BLaER1 treated with 17β-estradiol and CSF1 and Interleukin-3, amounts not matched to agents 10 nM and 100 nM (cell line): ENCODE results near the gene ETNPPL.

Source experiments
- H3K27ac ChIP-seq, 11 experiments: shearing (Covaris generic); formaldehyde crosslinking; 2 replicates each; pipeline ENCODE4 v1.8.1; 2022
- H3K27me3 ChIP-seq, 11 experiments: shearing (Covaris generic); formaldehyde crosslinking; 2 replicates each; pipeline ENCODE4 v1.8.1; 2022
- H3K36me3 ChIP-seq, 11 experiments: shearing (Covaris generic); formaldehyde crosslinking; 2 replicates each; pipeline ENCODE4 v1.8.1; 2022
- H3K4me1 ChIP-seq, 10 experiments: shearing (Covaris generic); formaldehyde crosslinking; 2 replicates each; pipeline ENCODE4 v1.8.1; 2022
- H3K4me2 ChIP-seq, 11 experiments: shearing (Covaris generic); formaldehyde crosslinking; 2 replicates each; pipeline ENCODE4 v1.8.1; 2022
- H3K4me3 ChIP-seq, 10 experiments: shearing (Covaris generic); formaldehyde crosslinking; 2 replicates each; pipeline ENCODE4 v1.8.1; 2022
- H3K9ac ChIP-seq, 11 experiments: shearing (Covaris generic); formaldehyde crosslinking; 2 replicates each; pipeline ENCODE4 v1.8.1; 2022
- H3K9me3 ChIP-seq, 11 experiments: shearing (Covaris generic); formaldehyde crosslinking; replicated peaks in 1 of 11; 2 replicates each; pipeline ENCODE4 v1.8.1; 2022
- H4K20me1 ChIP-seq, 11 experiments: shearing (Covaris generic); formaldehyde crosslinking; 2 replicates each; pipeline ENCODE4 v1.8.1; 2022
- Cebpa-rat ChIP-seq, 11 experiments: shearing (Covaris generic); IDR thresholded peaks; 2 replicates each; pipeline ENCODE4 v1.8.1; 2022

Gene ETNPPL

GRCh38 chr4:108787724-108788123 lies 24.9 kb upstream of the ETNPPL start:
- Histone ChIP-seq H3K4me1 (no peaks in the 10 kb centered on the region), H3K9me3 (no peaks in the 10 kb centered on the region), H3K4me3 (no peak overlapping the region), H4K20me1 (no peaks in the 10 kb centered on the region), H3K4me2 (no peak overlapping the region), H3K27me3 (no peaks in the 10 kb centered on the region), H3K27ac (no peak overlapping the region), H3K36me3 (no peaks in the 10 kb centered on the region), H3K9ac (no peak overlapping the region)
- no peak for TF ChIP-seq Cebpa-rat (IDR thresholded peaks at IDR 0.05)

- Histone ChIP-seq H3K27ac (no peak overlapping the region), H3K9ac (no peak overlapping the region), H4K20me1 (no peaks in the 10 kb centered on the region), H3K27me3 (no peaks in the 10 kb centered on the region), H3K9me3 (no peaks in the 10 kb centered on the region), H3K4me1 (no peaks in the 10 kb centered on the region), H3K4me3 (no peak overlapping the region), H3K4me2 (no peak overlapping the region), H3K36me3 (no peaks in the 10 kb centered on the region)
- TF ChIP-seq Cebpa-rat (IDR thresholded peaks at IDR 0.05): no peak
These were observed 24.3 kb upstream of the ETNPPL start for GRCh38 chr4:108787106-108787505.

DNA sequence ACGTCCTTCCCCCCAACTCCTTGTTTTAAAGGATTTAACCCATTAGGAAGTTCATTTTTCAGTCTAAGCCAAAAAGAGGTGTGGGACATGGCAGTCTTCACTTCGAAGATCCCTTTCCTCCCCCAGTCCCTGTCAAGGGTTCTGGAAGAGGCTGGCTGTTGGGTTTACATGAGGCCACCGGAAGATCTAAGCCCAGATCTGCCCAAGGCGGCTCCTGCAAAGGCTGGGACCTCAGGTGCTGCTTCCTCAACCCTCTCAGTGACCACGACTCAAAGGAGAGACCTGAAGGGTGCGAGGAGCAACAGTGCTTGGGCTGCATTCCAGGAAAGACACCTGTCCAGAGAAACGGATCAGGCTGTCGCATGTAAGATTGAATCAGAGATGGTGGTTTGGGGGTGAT lies 23.5 kb upstream of the ETNPPL start:
- Histone ChIP-seq H3K27me3 (no peaks in the 10 kb centered on the region), H3K36me3 (no peaks in the 10 kb centered on the region), H3K9me3 (no peaks in the 10 kb centered on the region), H3K4me2 (no peak overlapping the region), H3K4me1 (no peaks in the 10 kb centered on the region), H4K20me1 (no peaks in the 10 kb centered on the region), H3K9ac (no peak overlapping the region), H3K4me3 (no peak overlapping the region), H3K27ac (no peak overlapping the region)
- TF ChIP-seq Cebpa-rat (IDR thresholded peaks at IDR 0.05): no peak

- no peak for TF ChIP-seq Cebpa-rat (IDR thresholded peaks at IDR 0.05)
These were observed 21.0 kb upstream of the ETNPPL start for GRCh38 chr4:108783665-108784463.

DNA sequence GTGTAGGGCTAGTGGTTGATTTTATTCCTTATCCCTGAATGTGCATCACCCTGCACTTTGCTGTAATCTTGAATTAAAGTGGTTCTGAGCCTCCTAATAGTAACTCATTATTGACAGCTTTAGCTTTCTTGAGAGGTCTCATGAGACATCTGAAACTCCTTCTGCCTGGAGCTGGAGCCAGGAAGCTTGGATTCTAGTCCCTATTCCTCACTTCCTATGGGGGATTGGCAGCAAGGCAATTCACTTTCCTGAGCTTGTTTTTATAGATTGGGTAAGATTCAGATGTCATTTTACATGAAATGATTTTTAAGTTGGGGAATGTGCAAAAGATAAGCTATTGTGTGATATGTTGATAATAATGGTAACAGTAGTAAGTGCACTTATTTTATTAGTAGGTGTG lies 17.1 kb upstream of the ETNPPL start:
- Histone ChIP-seq H3K9me3 (no peaks in the 10 kb centered on the region; a peak in 1 of 22 replicates), H3K4me3 (no peak overlapping the region), H3K4me1 (no peaks in the 10 kb centered on the region), H3K27me3 (no peaks in the 10 kb centered on the region), H4K20me1 (no peaks in the 10 kb centered on the region), H3K36me3 (no peaks in the 10 kb centered on the region), H3K9ac (no peak overlapping the region), H3K4me2 (no peak overlapping the region), H3K27ac (no peak overlapping the region)
- TF ChIP-seq Cebpa-rat (IDR thresholded peaks at IDR 0.05): no peak

More at GRCh38 chr4:108783665-108784463, 21.0 kb upstream of the ETNPPL start:
- no peaks in the 10 kb centered on the region for H3K27me3 ChIP-seq
- no peak overlapping the region for H3K9ac ChIP-seq
- H3K4me2 ChIP-seq: no peak overlapping the region
- no peaks in the 10 kb centered on the region for H3K9me3 ChIP-seq
- no peak overlapping the region for H3K4me3 ChIP-seq
- no peak overlapping the region for H3K27ac ChIP-seq
- no peaks in the 10 kb centered on the region for H4K20me1 ChIP-seq
- H3K36me3 ChIP-seq: no peaks in the 10 kb centered on the region
- H3K4me1 ChIP-seq: no peaks in the 10 kb centered on the region

DNA sequence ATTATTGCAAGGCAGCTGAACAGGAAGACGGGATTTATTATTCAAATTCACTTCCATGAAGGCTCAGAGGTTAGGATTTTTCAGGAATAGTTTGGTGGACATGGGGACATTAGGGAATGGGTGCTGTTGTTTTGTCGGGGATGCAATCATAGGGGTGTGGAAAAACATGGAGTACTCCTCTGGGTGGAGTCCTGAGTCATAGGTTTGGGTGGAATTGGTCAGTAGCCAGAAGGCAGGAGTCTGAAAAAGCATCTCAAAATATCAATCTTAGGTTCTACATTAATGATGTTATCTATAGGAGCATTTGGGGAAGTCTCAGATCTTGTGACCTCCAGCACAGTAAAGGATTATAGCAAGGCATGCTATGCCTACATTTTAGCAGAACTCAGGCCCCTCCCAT lies 14.5 kb upstream of the ETNPPL start:
- Histone ChIP-seq H3K4me3 (no peak overlapping the region), H3K27ac (no peak overlapping the region), H3K4me2 (no peak overlapping the region), H4K20me1 (no peaks in the 10 kb centered on the region), H3K36me3 (no peaks in the 10 kb centered on the region), H3K9ac (no peak overlapping the region), H3K4me1 (no peaks in the 10 kb centered on the region), H3K27me3 (no peaks in the 10 kb centered on the region), H3K9me3 (no peaks in the 10 kb centered on the region; a peak in 1 of 22 replicates)
- no peak for TF ChIP-seq Cebpa-rat (IDR thresholded peaks at IDR 0.05)

DNA sequence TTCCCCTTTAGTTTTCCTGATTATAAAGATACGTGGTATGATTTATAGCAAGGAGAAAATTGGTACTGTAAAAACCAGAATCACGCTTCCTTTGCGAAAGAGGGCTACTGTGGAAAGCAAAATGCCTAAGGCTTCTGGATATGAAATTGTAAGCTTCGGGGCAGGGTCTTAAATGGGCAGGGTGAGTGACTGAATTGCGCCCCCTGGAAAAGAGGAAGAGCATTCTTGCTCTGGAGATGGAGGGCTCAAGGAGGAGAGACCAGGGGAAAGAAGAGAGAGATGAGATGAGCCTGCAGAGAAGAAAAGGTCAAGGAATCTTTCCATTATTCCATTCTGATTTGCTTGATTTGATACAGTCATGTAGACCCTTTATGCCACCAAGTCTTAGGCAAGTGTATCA lies 13.1 kb upstream of the ETNPPL start:
- H4K20me1 ChIP-seq: no peaks in the 10 kb centered on the region
- H3K36me3 ChIP-seq: no peaks in the 10 kb centered on the region
- H3K27me3 ChIP-seq: no peaks in the 10 kb centered on the region
- no peak overlapping the region for H3K4me2 ChIP-seq
- no peaks in the 10 kb centered on the region for H3K4me1 ChIP-seq
- no peaks in the 10 kb centered on the region; a peak in 1 of 22 replicates for H3K9me3 ChIP-seq
- H3K9ac ChIP-seq: no peak overlapping the region
- no peak for TF ChIP-seq Cebpa-rat (IDR thresholded peaks at IDR 0.05)
- H3K4me3 ChIP-seq: no peak overlapping the region
- H3K27ac ChIP-seq: no peak overlapping the region

- no peak overlapping the region for H3K27ac ChIP-seq
- no peaks in the 10 kb centered on the region; a peak in 1 of 22 replicates for H3K9me3 ChIP-seq
- no peaks in the 10 kb centered on the region for H3K27me3 ChIP-seq
- no peak overlapping the region for H3K4me3 ChIP-seq
- no peak overlapping the region for H3K9ac ChIP-seq
- no peaks in the 10 kb centered on the region for H3K36me3 ChIP-seq
- no peaks in the 10 kb centered on the region for H3K4me1 ChIP-seq
- TF ChIP-seq Cebpa-rat (IDR thresholded peaks at IDR 0.05): no peak
- H3K4me2 ChIP-seq: no peak overlapping the region
- H4K20me1 ChIP-seq: no peaks in the 10 kb centered on the region
These were observed 12.1 kb upstream of the ETNPPL start for GRCh38 chr4:108774809-108775530.

GRCh38 chr4:108772402-108772801 lies 9.5 kb upstream of the ETNPPL start:
- H3K4me3 ChIP-seq: no peak overlapping the region
- H3K4me2 ChIP-seq: no peak overlapping the region
- H3K27ac ChIP-seq: no peak overlapping the region
- H3K9me3 ChIP-seq: no peaks in the 10 kb centered on the region; a peak in 1 of 22 replicates
- no peak for TF ChIP-seq Cebpa-rat (IDR thresholded peaks at IDR 0.05)
- H4K20me1 ChIP-seq: no peaks in the 10 kb centered on the region
- no peaks in the 10 kb centered on the region for H3K36me3 ChIP-seq
- no peaks in the 10 kb centered on the region for H3K4me1 ChIP-seq
- no peaks in the 10 kb centered on the region for H3K27me3 ChIP-seq
- no peak overlapping the region for H3K9ac ChIP-seq
